GM19043 (cell line): Measurements from ENCODE around the gene FLT3.
"Not testable (repeated sequence)": the region's sequence is repeated elsewhere in the genome, so short reads cannot be mapped to it uniquely, and the experiment has no call there.

Experiments used
- ATAC-seq: cut with Tn5 transposase; IDR thresholded peaks from one replicate; pipeline ENCODE4 v1.9.1; 2021; ENCODE audit warnings: low read depth; ENCODE audit not compliant: unreplicated experiment

Gene FLT3

GRCh38 chr13:28101886-28102285 is 1.5 kb upstream of the FLT3 start:
- not testable (repeated sequence) for ATAC-seq

- no peak for ATAC-seq
These were observed 803 bp downstream of the FLT3 start for GRCh38 chr13:28099396-28100149.

- ATAC-seq = no peak
These were observed 2.9 kb downstream of the FLT3 start for GRCh38 chr13:28097503-28097902.

GRCh38 chr13:28094306-28094705 is 6.1 kb downstream of the FLT3 start:
- no peak for ATAC-seq

GRCh38 chr13:28093881-28094280 is 6.5 kb downstream of the FLT3 start:
- no peak for ATAC-seq

- ATAC-seq = no peak
These were observed 7.9 kb downstream of the FLT3 start for GRCh38 chr13:28092431-28092830.

- no peak for ATAC-seq
These were observed 11.3 kb downstream of the FLT3 start for GRCh38 chr13:28089065-28089464.

- ATAC-seq = not testable (repeated sequence)
These were observed 22.6 kb downstream of the FLT3 start for GRCh38 chr13:28077820-28078219.

GRCh38 chr13:28077231-28077630 is 23.1 kb downstream of the FLT3 start:
- no peak for ATAC-seq

- ATAC-seq = no peak
These were observed 29.0 kb downstream of the FLT3 start for GRCh38 chr13:28071424-28071823.

- ATAC-seq = no peak
These were observed 32.9 kb downstream of the FLT3 start for GRCh38 chr13:28067491-28067890.

- no peak for ATAC-seq
These were observed 41.3 kb downstream of the FLT3 start for GRCh38 chr13:28058866-28059613.

GRCh38 chr13:28056970-28057712 is 43.2 kb downstream of the FLT3 start:
- ATAC-seq = peak; percentile 72

GRCh38 chr13:28056426-28056825 is 44.0 kb downstream of the FLT3 start:
- no peak for ATAC-seq

- no peak for ATAC-seq
These were observed 45.0 kb downstream of the FLT3 start for GRCh38 chr13:28055357-28055756.

GRCh38 chr13:28052945-28053344 is 47.4 kb downstream of the FLT3 start:
- no peak for ATAC-seq

- ATAC-seq = peak; percentile 44
These were observed 50.2 kb downstream of the FLT3 start for GRCh38 chr13:28049880-28050875.

GRCh38 chr13:28049215-28049614 is 51.2 kb downstream of the FLT3 start:
- ATAC-seq = no peak

GRCh38 chr13:28048768-28049167 is 51.6 kb downstream of the FLT3 start:
- ATAC-seq = no peak

GRCh38 chr13:28047757-28048388 is 52.5 kb downstream of the FLT3 start:
- ATAC-seq = peak; percentile 66
